Stimulated activated CD4-positive, alpha-beta T cell treated with anti-CD3 and anti-CD28 coated beads, Interleukin-12 subunit alpha, Interleukin-12 subunit beta, amount 100 ng/mL, for 24 hours (primary cell): ENCODE measurements around the gene CUL1.
"Not testable (repeated sequence)": the region's sequence is repeated elsewhere in the genome, so short reads cannot be mapped to it uniquely, and the experiment has no call there.

Experiments
- DNase-seq, 2 experiments: peaks; one replicate each; pipeline ENCODE4 v3.0.0-alpha.2; 2020; ENCODE audit warnings: low read depth in 2 of 2

The CUL1 gene

GRCh38 chr7:148697256-148698006 lies 1.3 kb upstream of the CUL1 start:
- DNase-seq: peak; percentile 28 to 56

GRCh38 chr7:148698007-148698396 lies 701 bp upstream of the CUL1 start:
- DNase-seq: peak in 1 of 2 experiments; percentile 15

GRCh38 chr7:148699024-148699781 lies 500 bp downstream of the CUL1 start:
- DNase-seq: peak; percentile 16 to 53

- no peak for DNase-seq
Measured at GRCh38 chr7:148699782-148700629, 1.3 kb downstream of the CUL1 start.

- DNase-seq: peak in 1 of 2 experiments; percentile 58
Measured at GRCh38 chr7:148700661-148701064, 2.0 kb downstream of the CUL1 start.

GRCh38 chr7:148701414-148701813 lies 2.7 kb downstream of the CUL1 start:
- no peak for DNase-seq

- no peak for DNase-seq
Measured at GRCh38 chr7:148702876-148703670, 4.4 kb downstream of the CUL1 start.

GRCh38 chr7:148703671-148703962 lies 4.9 kb downstream of the CUL1 start:
- DNase-seq: not testable (repeated sequence)

- DNase-seq: no peak
Measured at GRCh38 chr7:148704189-148704588, 5.5 kb downstream of the CUL1 start.

- no peak for DNase-seq
Measured at GRCh38 chr7:148704970-148705369, 6.3 kb downstream of the CUL1 start.

GRCh38 chr7:148706368-148706767 lies 7.7 kb downstream of the CUL1 start:
- DNase-seq: no peak

- DNase-seq: no peak
Measured at GRCh38 chr7:148708026-148708885, 9.6 kb downstream of the CUL1 start.

- DNase-seq: no peak
Measured at GRCh38 chr7:148709014-148709413, 10.3 kb downstream of the CUL1 start.

GRCh38 chr7:148710426-148710825 lies 11.7 kb downstream of the CUL1 start:
- DNase-seq: not testable (repeated sequence)

GRCh38 chr7:148711191-148712102 lies 12.7 kb downstream of the CUL1 start:
- no peak for DNase-seq

GRCh38 chr7:148712678-148713329 lies 14.1 kb downstream of the CUL1 start:
- DNase-seq: no peak

- no peak for DNase-seq
Measured at GRCh38 chr7:148714498-148714897, 15.8 kb downstream of the CUL1 start.

- DNase-seq: no peak
Measured at GRCh38 chr7:148715027-148715426, 16.3 kb downstream of the CUL1 start.

- no peak for DNase-seq
Measured at GRCh38 chr7:148717266-148717793, 18.6 kb downstream of the CUL1 start.
